Body of pancreas (tissue), 4 donors: ENCODE data around the gene CCL7.

Experiments used
- CTCF ChIP-seq, 7 experiments: fragments of 450-650 bp in 4 of 7; fragments of 200-600 bp in 3 of 7; sonication (generic) in 3 of 7; IDR thresholded peaks; one replicate each; pipeline ENCODE4 v1.5.1; 2016 to 2019; ENCODE audit warnings: antibody characterized with exemption in 7 of 7
- POLR2A ChIP-seq, 3 donors: fragments of 450-650 bp; IDR thresholded peaks; one replicate each; pipeline ENCODE4 v1.6.1; 2016; ENCODE audit warnings: antibody characterized with exemption in 3 of 3, mild to moderate bottlenecking in 2 of 3

- TF ChIP-seq CTCF (IDR thresholded peaks at IDR 0.05) (no peak), POLR2A (IDR thresholded peaks at IDR 0.05) (no peak)
Measured at GRCh38 chr17:34243364-34244320, 26.4 kb upstream of the CCL7 start.
